Dedifferentiated amniotic fluid mesenchymal stem cell (primary cell): Measurements from ENCODE around the gene TMEM256.

Experiments
- DNase-seq: peaks from one replicate; pipeline ENCODE4 v3.0.0-alpha.2; 2016; ENCODE audit errors: extremely low spot score

Gene TMEM256

DNA sequence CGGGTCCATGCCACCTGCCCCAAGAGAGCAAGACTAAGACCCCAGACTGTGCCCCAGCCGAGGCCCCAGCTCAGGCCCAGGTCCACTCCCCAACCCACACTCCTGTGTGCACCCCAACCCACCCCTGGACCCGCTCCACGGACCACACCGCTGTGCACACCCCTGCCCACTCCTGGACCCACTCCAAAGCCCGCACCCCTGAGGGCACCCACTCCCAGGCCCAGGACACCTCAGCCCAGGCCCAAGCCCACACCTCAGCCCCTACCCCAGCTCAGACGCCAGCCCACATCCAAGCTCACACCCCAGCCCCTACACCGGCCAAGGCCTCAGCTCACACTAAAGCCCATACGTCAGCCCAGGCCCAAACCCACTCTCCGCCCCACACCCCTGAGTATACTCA lies 25.8 kb upstream of the TMEM256 start:
- no peak for DNase-seq

DNA sequence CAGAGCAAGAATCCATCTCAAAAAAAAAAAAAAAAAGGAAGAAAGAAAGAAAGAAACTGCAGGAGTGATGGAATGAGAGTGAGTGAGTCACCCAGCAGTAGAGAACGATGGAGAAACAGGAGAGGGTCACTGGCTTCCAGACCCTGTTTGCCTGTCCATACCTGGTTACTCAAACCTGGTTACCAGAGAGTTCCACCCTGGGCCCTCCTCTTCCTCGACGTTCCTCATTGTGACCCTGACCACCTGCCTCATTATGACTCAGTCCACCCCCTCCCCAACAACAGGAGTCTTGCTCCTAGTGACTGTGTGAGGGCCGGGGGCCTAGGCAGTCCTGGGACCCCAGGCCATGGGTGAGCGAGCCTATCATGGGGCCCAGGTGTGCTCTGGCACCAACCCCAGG lies 24.7 kb upstream of the TMEM256 start, which contains the start of gene SPEM3:
Gene SPEM3, plus strand, starts transcription at position 301 of the 400 bp plus-strand sequence. Its CDS starts 46 bp downstream, at position 347.
- DNase-seq: no peak

DNA sequence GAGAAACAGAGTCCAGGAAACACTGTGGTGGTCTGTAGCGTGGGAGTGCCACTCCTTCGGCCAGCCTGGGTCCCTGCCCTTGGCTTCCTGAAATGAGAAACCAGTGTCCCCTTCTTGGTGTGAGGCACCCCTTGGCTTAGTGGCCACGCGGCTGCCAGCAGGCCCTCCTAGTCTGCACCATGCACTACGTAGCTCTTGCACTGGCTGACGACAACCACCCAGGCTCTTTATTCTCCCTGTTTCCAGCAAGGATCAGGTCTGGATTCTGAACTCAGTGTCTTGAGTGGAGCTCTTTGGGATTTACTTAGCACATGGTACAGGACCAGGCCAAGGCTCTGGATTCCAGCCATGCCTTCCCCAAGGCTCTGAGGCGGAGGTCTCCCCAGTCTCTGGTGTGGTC lies 23.7 kb upstream of the TMEM256 start:
- no peak for DNase-seq

DNA sequence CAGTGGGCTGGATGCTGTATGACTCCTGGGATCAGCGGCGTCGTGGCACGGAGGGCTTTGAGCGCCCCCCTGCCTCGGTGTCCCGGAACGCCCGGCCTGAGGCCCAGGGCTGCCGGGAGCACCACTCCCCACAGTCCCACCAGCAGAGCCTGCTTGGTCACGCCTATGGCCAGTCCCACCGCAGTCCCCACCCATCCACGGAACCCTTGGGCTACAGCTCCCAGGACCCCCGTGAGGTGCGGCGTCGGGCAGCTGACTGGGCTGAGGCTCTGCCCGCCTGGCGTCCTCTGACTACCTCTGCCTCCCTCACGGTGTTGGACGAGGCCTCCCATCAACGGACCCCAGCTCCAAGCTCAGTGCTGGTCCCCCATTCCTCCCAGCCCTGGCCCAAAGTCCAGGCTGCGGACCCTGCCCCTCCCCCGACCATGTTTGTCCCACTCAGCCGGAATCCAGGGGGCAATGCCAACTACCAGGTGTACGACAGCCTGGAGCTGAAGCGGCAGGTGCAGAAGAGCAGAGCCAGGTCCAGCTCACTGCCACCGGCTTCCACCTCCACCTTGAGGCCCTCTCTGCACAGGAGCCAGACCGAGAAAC lies 23.1 kb upstream of the TMEM256 start:
- no peak for DNase-seq

DNA sequence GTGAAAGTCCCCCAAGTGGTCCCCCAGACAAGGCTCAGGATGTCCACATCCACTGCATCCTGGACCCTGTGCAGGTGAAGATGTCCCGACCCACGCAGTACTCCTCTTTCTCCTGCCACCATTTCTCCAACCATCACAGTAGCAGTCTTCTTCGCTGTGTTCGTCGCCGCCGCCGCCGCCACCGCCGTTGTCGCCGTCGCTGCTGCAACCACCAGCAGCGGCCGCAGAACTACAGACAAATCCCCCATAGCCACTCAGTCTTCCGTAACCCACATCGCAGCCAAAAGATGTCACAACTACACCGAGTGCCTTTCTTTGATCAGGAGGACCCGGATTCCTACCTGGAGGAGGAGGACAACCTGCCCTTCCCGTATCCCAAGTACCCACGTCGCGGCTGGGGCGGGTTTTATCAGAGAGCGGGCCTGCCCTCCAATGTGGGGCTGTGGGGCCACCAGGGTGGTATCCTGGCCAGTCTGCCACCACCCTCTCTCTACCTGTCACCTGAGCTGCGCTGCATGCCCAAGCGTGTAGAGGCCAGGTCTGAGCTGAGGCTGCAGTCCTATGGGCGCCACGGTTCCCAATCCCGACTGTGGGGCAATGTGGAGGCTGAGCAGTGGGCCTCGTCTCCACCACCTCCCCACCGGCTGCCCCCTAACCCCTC lies 22.4 kb upstream of the TMEM256 start:
- no peak for DNase-seq

DNA sequence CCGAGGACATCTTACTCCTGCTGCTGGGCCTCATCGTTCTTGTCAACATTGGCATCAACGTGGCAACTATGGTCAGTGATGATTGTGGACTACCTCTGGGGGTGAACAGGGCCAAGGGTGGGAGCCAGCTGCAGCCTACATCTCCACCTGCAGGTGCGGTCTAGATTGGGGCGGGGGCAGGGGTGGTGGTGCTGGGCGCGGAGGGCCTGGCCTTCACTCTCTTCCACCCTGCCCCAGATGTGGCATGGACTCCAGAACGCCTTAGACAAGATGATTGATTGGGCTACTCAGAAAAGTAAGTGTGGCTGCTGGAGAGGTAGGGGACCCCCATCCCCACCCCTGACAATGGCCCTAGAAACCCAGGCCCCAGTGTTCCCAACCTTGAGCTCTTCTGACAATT lies 21.9 kb upstream of the TMEM256 start:
- DNase-seq: no peak

DNA sequence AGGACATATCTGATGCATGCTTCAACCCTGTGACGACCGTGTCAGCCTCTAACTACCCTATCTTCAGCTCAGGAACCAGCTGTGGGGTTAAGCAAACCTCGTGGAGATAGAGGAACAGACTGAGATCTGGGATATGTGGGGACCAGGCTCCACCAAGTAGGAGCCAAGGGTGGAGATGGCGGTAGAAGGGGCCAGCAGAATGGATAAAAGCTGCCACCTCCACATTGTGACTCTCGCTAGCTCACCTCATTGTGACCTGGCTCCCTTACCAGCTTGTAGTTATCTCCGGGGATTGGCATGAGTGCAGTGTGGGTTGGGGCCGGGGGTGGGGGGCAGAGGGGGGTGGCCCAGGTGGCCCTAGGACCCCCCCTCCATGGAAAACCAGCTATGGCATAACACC lies 21.4 kb upstream of the TMEM256 start, which contains the start of gene SPEM2:
Gene SPEM2, plus strand, starts transcription at position 301 of the 400 bp plus-strand sequence. Its CDS starts 73 bp downstream, at position 374.
- DNase-seq: no peak

DNA sequence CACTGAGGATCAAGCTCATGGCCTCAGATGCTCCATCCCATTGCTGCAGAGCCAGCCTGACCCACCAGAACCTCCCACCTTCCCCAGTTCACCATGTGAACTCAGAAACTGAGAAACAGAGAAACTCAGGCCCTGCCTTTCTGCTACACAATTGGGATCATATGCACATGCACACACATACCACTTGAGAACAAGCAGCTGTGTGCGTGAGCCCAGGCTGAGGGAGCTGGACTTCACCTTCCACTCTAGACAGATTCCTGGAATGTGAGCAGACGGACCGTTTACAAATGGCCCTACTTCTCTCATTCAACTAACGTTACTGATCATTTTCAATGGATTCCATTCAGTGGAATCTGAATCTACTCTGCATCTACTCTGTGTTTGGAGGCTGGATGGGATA lies 19.8 kb upstream of the TMEM256 start:
- no peak for DNase-seq

DNA sequence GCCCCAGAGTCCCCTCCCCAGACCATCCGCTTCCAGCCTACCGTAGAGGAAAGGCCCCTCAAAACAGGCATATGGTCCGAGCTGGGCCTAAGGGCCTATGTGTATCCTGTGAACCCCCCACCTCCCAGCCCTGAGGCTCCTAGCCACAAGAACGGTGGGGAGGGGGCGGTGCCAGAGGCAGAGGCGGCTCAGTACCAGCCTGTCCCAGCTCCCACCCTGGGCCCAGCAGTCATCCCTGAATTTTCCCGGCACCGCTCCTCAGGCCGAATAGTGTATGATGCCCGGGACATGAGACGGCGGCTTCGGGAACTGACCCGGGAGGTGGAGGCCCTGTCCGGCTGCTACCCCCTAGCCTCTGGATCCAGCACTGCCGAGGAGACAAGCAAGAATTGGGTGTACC lies 17.3 kb upstream of the TMEM256 start:
- no peak for DNase-seq

DNA sequence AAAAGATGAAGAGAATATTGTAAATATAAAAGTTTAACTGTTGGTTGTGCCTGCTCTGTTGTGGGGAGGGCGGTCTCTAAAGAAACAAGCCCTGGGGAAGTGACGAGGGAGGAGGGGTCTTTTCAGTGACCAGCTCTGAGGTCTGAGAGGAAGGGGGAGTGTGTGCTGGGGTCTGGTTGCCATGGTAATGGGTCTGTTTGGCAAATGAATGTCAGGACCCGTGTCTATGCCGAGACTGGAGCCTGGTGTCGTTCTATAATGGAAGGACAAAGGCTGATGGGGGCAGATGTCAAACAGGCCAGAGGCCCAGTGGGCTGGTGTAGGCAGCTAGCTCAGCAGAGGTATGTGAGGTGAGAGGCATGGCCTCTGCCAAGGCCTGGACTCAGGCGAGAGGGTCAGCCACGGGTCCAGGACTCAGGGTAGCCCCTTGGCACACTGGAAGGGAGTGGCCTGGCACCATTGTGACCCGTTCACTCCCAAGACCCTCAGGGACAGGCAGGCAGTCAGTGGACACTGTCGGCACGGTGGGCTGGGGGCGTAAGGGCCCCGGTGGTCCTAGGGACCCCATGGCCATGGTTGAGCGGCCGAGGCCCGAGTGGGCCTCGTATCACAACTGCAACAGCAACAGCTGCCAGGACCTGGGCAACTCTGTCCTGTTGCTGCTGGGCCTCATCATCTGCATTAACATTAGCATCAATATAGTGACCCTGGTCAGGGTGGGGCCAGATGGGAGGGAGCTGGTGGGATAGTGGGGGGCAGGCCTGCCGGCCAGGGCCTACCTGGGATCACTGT lies 16.1 kb upstream of the TMEM256 start, which contains the start of gene SPEM1:
Gene SPEM1, plus strand, starts transcription at position 506 of the 792 bp plus-strand sequence. Its CDS starts 61 bp downstream, at position 567.
- no peak for DNase-seq

DNA sequence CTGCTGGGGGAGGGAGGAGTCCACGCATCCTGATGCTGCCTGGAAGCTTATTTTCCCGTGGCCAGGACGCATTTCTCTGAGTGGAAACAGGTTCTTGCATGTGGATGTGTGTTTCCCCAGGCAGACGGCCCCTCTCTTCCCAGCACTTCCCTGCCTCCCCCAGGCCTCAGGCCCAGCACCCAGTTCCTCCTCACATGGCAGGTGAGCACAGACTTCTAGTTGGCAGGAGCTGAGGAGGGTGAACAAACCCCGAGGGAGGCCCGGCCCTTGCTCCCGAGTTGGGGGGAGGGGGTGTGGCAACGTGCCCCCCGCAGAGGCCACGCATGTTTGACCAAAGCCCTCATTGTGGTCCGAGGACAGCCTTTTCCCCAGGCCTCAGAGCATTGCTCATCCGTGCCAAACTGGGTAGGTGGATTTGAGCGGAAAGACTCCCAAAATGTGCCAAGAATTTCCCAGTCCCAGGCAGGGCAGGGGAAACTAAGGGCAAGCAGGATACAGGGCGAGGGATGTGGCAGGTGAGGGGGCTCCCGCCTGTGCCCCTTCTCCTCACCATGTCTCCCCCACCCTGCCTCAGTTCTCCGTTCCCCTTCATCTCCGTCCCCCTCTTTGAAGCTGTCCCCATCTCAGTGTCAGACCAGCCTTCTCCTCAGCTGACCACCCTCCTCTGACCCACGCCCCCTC lies 14.7 kb upstream of the TMEM256 start:
- DNase-seq: no peak

DNA sequence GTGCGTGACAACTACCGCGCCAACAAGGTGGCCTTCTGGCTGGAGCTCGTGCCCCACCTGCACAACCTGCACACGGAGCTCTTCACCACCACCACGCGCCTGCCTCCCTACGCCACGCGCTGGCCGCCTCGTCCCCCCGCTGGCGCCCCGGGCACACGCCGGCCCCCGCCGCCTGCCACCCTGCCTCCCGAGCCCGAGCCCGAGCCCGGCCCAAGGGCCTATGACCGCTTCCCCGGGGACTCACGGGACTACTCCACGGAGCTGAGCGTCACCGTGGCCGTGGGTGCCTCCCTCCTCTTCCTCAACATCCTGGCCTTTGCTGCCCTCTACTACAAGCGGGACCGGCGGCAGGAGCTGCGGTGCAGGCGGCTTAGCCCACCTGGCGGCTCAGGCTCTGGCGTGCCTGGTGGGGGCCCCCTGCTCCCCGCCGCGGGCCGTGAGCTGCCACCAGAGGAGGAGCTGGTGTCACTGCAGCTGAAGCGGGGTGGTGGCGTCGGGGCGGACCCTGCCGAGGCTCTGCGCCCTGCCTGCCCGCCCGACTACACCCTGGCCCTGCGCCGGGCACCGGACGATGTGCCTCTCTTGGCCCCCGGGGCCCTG lies 13.3 kb upstream of the TMEM256 start:
- DNase-seq: no peak

DNA sequence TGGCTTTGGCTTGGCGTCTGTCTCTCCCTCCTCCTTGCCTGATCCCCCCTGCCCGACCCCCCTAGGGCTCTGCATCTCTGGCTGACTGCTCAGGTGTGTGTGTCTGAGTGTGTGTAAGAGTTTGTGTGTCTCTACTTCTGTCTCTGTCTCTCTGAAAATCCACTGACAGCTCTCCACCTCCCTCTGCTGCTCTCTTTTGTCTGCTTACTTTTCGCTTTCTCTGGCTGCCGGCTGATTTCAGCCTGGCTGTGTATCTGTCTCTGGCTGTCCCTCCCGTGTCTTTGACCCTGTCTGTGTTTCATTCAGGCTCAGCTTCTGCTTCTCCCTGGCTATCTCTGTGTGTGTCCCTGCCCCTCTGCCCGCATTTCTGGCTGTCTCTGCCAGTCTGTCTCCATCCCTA lies 12.4 kb upstream of the TMEM256 start:
- no peak for DNase-seq

DNA sequence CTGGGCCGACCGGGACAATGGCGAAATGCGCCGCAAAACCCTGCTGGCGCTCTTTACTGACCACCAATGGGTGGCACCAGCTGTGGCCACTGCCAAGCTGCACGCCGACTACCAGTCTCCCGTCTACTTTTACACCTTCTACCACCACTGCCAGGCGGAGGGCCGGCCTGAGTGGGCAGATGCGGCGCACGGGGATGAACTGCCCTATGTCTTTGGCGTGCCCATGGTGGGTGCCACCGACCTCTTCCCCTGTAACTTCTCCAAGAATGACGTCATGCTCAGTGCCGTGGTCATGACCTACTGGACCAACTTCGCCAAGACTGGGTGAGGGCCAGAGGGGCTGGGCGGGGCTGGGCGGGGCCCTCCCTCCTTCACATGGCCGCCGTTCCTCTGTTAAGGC lies 11.9 kb upstream of the TMEM256 start:
- no peak for DNase-seq

DNA sequence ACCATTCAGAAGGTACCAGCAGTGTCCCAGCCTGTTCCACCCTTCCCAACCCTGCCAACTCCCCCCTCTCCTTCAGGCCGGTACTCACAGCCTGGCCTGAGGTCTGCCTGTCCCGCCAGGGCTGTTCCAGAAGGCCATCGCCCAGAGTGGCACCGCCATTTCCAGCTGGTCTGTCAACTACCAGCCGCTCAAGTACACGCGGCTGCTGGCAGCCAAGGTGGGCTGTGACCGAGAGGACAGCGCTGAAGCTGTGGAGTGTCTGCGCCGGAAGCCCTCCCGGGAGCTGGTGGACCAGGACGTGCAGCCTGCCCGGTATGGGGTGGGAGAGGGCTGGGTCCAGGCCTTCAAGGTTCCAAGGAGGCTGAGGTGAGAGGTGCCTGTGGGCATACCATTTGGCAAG lies 10.9 kb upstream of the TMEM256 start:
- DNase-seq: no peak

DNA sequence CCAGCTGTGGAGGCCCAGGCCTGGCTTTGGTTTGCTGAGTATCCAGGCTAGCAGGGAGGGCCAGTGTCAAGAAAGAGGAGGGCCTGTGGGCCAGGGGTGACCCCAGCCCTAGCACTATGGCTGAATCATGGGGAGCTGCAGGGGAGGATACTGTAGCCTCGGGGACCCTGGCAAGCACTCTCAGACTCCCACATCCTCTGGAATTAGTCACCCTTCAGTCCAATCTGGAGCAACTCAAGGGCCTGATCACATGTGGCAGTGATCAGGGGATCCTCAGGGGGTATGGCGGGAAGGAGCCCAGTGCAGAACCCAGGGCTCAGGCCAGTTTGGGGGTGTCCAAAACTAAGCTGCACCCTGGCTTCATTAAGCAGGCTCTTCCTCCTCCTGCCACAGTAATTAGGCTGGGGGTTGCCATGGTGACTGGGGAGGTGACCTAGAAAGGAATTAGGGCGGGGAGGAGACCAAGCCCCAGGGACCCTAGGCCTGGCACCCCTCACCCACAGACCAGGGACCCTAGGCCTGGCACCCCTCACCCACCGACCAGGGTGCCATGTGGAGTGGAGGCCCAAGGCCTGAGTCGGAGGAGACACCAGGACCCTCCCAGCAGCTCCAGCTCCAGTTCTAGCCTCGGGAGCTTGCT lies 9.6 kb upstream of the TMEM256 start:
- DNase-seq: no peak

DNA sequence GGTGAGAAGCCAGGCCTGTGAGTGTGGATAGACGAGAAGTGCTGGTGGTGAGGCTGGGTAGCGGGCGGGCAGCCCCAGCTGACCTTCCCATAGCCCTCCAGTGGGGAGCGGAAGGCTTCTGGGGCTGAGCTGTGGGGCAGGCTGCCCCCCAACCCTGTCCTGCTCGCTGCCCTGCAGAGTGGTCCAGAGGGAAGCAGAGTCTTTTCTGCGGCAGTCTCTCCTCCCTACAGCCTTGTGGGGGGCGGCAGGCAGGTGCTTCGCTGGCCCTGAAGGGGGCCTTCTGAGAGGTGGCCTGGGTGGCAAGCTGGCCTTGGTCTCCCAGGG lies 7.5 kb upstream of the TMEM256 start:
- DNase-seq: no peak

DNA sequence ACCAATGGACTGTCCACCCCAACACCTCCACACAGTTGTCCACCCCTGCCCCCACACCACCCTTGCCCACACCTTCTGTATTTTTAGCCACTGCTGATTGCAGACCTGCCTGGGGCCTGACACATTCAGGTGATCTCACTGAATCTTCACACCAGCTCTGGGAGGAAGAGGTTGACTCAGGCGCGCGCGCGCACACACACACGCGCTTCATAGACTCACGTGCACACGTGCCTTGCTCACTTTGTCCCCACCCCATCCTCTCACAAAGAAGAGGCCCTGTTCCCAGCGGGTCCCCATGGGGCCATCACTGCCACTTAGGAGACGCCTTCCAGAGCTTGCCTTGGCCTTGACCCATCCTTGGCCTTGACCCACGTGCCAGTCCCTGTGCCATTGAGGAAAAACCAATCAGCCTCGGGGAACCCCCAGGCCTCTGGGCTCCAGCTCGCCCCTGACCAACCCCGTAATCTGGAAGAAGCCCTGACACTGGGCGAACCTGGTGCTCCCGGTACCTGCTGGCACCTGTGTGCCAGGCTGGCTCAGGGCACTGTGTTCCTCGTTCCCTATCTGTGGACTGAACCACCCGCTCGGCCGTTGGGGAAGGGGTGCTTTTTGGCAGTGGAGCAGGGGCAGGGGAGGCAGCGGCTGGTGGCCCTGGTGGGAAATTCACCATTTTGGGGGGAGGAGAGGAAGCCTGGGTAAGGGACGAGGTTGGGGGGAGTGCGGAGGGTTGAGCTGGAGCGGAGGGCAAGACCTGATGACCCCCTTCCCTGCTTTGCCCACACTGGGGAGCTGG lies 6.9 kb upstream of the TMEM256 start:
- no peak for DNase-seq

DNA sequence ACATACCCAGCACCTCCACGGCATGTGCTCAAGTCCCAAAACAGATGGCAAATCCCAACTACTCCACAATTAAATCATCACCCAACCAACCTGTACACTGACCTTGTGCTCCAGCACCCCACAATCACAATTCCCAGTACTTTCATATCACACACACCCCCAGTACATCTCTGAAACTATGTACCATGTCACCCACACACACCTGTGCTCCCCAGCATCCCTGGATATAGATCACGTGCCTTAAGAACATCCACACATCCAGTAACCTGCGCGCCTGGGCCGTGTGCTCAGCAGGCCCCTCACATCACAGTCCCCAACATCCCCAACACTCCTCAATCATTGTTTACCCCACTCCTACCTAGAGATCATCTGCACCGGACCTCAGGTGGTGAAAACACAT lies 5.8 kb upstream of the TMEM256 start:
- no peak for DNase-seq

DNA sequence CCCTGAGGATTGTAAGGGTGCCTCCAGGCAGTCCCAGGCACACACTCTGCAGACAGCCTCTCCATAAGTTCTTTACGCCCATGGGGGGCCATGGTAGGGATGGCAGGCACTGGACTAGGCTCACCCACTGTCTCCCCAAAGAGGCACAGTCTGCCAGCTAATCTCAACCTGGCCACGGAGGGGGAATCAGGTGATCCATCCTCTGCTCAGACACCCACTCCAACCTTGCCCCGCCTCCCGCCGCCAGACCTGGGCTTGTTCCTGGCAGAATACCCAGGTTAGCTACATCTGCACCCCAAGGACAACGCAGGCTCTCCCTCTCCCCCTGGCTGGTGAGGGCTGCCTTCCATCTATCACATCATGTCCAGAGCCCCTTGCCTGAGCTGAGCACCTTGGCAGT lies 5.0 kb upstream of the TMEM256 start:
- no peak for DNase-seq
